ENCODE data around the gene RPL18A. TPM values are rescaled to one million over a fixed set of nuclear protein-coding genes. Genes with fewer than 3 reads are reported as not detected.

RPL18A gene
- 1,000 to 10,000 TPM in 1 of 4 donors, 100 to 1,000 TPM in 3; 830 to 1,276 (median 861) TPM for polyA plus RNA-seq (ENCODE audit: insufficient read length in 4 of 4)

GRCh38 chr19:17859533-17860330, at the start of gene RPL18A:
RPL18A (plus strand) TSS chr19:17859910; CDS start chr19:17859957, 47 bp downstream.
- DNase-seq (ENCODE audit: low read depth in 4 of 4, low spot score in 3 of 4), result peak; percentile 93 to 99 (median 98)

DNA sequence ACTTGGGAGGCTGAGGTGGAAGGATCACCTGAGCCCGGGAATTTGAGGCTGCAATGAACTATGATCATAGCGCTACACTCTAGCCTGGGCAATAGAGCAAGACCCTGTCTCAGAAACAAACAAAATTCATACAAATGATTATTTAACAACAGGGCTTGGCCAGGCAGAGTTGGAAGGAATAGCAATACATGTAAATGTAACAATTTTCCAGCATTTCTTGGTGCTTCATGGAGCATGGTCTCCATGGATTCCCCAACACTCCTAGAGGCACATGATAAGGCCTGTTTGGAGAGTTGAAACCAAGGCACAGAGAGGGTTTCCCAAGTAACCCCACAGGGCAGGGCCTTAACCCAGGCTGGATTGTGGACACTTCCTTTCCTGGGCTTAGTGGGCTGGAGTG, 48.6 kb upstream of the RPL18A start:
- no peak for DNase-seq (ENCODE audit: low read depth in 4 of 4, low spot score in 3 of 4)

GRCh38 chr19:17811681-17812080, 48.0 kb upstream of the RPL18A start:
- DNase-seq (ENCODE audit: low read depth in 4 of 4, low spot score in 3 of 4), result no peak

- no peak for DNase-seq (ENCODE audit: low read depth in 4 of 4, low spot score in 3 of 4)
Observed at GRCh38 chr19:17812099-17812498, 47.6 kb upstream of the RPL18A start.

- no peak for DNase-seq (ENCODE audit: low read depth in 4 of 4, low spot score in 3 of 4)
Observed at GRCh38 chr19:17817668-17818363, 41.9 kb upstream of the RPL18A start.

DNA sequence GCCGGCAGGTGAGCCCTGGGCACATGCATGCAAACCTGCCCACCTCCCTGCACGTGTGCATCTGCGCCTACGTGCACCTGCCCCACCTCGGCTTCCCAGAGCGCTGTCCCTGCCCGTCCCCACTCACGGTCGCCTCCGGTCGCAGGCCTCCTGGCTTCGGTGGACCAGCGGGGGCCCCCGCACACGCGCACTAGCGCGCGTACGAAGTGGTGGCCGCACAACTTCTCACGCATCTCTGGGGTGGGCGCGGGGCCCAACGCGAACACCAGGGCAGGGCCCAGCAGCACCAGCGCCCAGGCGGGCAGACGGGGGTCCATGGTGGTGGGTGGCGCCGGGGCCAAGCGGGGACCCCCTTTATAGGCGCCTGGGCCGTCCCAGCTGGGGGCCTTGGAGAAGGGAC, 38.5 kb upstream of the RPL18A start, which contains the start of gene INSL3:
INSL3 (minus strand) TSS at position 330 of the 400 bp plus-strand sequence; CDS start at position 317, 13 bp downstream.
- DNase-seq (ENCODE audit: low read depth in 4 of 4, low spot score in 3 of 4), result no peak

DNA sequence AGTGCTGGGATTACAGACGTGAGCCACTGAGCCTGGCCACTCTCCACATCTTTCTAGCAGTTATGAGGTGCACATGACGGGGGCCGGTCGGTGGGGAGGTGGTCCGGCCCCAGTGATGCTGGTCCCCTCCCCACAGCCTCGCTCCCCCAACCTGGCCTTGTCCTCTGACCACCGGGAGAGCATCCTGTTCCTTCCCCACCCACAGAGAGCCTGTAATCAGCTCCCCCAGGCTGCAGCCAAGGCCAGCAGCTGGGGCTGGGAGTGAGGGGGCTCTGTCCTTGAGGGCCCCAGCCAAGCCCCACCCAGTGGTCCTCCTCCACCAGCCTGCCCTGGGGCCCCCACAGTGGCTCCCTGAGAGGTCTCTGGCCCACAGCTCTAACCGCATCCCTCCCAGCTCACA, 35.4 kb upstream of the RPL18A start:
- DNase-seq (ENCODE audit: low read depth in 4 of 4, low spot score in 3 of 4), result no peak

- DNase-seq (ENCODE audit: low read depth in 4 of 4, low spot score in 3 of 4), result no peak
Observed at GRCh38 chr19:17826508-17827056, 33.1 kb upstream of the RPL18A start.

DNA sequence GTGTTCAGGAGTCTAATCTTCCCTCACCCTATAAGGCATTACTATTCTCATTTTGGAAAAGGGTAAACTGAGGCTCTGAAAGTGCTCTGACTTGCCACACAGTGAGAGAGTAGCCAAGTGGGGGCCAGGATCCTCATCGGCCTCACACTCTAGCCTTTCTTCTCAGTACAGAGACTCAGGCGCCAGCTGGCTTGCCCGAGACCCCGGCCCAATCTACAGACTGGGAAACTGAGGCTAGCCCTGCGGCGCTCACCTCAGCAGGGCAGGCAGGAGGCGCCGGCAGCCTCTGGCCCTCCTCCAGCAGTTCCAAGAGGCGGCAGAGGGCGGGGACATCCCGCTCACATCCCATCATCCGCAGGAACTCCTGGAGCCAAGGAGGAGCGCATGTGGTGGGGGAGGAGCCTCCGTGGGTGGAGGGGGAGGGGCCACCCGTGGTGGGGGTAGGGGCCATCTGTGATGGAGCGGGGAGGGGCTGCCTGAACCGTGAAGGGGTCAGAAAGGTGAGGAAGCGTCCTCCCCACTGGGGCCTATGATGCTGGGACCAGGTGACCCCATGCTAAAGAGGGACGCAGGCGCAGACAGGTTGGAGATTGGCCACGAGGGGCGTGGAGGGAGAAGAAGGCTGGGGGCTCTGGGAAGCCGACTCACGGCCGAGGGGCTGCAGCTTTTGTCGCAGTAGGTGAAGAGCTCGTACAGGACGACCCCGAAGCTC, 29.7 kb upstream of the RPL18A start:
- peak in 2 of 4 donors; percentile 18 to 23 for DNase-seq (ENCODE audit: low read depth in 4 of 4, low spot score in 3 of 4)

DNA sequence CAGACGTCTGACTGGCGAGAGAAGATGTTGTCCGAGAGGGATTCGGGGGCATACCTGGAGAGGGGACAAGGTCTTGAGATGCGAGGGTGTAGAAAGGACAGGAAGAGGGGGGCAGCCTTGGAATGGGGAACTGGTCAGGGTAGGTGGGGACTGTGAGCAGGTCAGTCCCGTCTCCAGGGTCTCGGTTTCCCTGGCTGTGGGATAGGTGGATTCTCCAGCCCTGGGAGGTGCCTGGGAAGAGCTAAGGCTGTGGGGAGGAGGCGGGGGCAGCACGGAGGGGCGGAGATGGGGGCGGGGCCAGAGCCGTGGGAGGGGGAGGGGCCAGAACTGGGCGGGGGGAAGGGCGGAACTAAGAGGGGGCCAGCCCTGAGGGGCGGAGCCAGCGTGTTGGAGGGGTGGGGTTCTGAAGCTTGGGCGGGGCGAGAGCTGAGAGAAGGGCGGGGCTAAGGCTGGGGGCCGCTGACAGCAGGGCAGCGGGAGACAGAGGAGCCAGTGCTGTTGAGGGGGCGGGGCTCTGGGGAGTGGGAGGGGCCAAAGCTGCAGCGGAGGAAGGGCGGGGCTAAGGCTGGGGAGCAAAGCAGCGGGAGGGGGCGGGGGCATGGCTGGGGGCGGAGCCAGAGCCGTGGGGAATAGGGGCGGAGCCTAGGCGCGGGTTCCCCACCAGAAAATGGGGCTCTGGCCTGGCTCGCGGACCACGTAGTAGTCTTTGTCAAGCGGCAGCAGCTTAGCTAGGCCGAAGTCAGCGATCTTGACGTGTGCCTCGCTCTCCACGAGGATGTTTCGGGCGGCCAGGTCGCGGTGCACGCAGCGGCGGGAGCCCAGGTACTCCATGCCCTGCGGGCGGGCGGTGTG, 28.9 kb upstream of the RPL18A start:
- DNase-seq (ENCODE audit: low read depth in 4 of 4, low spot score in 3 of 4), result peak in 2 of 4 donors; percentile 32 to 64

GRCh38 chr19:17831419-17831888, 28.3 kb upstream of the RPL18A start:
- DNase-seq (ENCODE audit: low read depth in 4 of 4, low spot score in 3 of 4), result no peak

DNA sequence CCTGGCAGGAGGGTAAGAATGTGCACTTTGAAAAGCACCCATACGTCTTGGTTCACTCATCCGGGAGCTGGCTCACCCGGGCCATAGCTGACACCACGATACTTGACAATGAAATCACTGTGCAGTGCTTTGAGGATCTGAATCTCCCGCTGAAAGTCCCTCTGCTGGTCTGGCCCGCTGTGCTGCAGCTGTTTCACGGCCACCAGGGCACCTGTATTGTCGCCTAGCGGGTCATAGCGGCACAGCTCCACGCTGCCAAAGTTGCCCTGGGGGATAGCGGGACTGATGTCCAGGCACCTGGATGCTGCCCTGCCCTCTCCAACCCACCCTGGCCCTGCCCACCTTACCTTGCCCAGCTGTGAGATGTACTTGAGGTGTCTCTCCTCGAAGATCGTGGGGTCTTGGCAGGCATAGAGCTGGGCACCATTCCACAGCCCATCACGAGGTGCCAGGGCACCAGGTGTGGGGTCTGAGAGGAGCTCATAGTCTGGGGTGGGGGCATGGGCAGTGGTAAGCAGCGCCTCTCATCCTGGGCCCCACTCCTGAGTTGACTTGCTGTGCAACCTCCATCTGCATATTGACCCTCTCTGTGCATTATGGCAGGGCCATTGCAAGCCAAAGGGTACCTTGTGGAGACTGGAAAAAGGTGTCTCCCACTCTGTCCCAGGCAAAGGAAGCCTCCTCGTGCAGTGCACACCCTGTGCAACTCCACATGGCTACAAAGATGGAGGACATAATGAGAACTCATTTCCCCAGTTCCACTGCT, 27.1 kb upstream of the RPL18A start:
- DNase-seq (ENCODE audit: low read depth in 4 of 4, low spot score in 3 of 4), result no peak

GRCh38 chr19:17834350-17835181, 25.1 kb upstream of the RPL18A start:
- no peak for DNase-seq (ENCODE audit: low read depth in 4 of 4, low spot score in 3 of 4)

GRCh38 chr19:17835182-17836006, 24.3 kb upstream of the RPL18A start:
- DNase-seq (ENCODE audit: low read depth in 4 of 4, low spot score in 3 of 4), result no peak

GRCh38 chr19:17836530-17836929, 23.2 kb upstream of the RPL18A start:
- no peak for DNase-seq (ENCODE audit: low read depth in 4 of 4, low spot score in 3 of 4)

DNA sequence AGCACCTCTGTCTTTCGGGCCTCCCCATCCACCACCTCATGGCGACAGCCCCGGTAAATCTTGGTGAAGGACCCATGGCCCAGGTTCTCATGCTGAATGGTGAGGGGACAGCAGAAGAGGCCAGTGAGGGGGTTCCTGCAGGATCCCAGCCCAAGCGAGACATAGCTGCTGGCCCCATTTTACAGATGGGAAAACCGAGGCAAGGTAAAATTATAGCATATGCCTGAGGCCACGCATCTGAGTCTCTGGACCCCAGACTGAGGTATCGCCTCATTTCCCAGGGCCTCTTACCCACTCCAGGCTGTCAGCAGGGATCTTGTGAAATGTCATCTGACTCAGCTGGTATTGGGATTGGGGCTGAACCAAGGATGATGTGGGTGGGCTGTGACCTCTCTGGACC, 21.7 kb upstream of the RPL18A start:
- no peak for DNase-seq (ENCODE audit: low read depth in 4 of 4, low spot score in 3 of 4)

GRCh38 chr19:17840019-17840418, 19.7 kb upstream of the RPL18A start:
- no peak for DNase-seq (ENCODE audit: low read depth in 4 of 4, low spot score in 3 of 4)
